Stimulated activated CD4-positive, alpha-beta T cell treated with anti-CD3 and anti-CD28 coated beads, Interleukin-4, amount 100 ng/mL, for 48 hours (primary cell): ENCODE data around the gene MAP4.
"Not testable (repeated sequence)": the region's sequence is repeated elsewhere in the genome, so short reads cannot be mapped to it uniquely, and the experiment has no call there.

Source experiments
- DNase-seq, 2 donors: peaks; one replicate each; pipeline ENCODE4 v3.0.0-alpha.2; 2020; ENCODE audit warnings: low read depth in 2 of 2

Gene MAP4

DNA sequence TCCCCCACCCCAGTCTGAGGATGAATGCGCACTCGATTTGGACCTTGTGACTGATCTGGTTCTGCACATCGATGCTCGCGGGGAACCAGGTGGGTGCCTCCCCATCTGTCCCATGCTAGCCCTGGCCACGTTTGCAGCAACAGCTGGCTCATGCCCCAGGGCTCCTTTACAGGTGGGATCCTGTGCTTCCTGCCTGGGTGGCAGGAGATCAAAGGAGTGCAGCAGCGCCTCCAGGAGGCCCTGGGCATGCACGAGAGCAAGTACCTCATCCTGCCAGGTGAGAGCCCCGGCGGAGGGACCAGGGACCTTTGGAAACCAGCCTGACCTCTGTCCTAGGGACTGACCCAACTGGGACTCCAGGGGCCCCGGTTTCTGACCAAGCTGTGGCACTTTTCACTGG lies 169.0 kb downstream of the MAP4 start:
- DNase-seq: no peak

GRCh38 chr3:47846880-47847248 lies 169.4 kb downstream of the MAP4 start:
- no peak for DNase-seq

DNA sequence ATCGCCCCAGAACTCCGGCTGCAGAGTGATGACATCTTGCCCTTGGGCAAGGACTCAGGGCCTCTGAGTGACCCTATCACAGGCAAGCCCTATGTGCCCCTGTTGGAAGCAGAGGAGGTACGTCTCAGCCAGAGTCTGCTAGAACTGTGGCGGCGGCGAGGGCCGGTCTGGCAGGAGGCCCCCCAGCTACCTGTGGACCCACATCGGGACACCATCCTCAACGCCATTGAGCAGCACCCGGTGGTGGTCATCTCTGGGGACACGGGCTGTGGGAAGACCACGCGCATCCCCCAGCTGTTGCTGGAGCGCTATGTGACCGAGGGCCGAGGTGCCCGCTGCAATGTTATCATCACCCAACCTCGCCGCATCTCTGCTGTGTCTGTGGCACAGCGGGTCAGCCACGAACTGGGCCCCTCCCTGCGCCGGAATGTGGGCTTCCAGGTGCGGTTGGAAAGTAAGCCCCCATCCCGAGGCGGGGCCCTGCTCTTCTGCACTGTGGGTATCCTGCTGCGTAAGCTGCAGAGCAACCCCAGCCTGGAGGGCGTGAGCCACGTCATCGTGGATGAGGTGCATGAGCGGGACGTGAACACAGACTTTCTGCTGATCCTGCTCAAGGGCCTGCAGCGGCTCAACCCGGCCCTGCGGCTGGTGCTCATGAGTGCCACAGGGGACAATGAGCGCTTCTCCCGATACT lies 169.9 kb downstream of the MAP4 start:
- DNase-seq: no peak

DNA sequence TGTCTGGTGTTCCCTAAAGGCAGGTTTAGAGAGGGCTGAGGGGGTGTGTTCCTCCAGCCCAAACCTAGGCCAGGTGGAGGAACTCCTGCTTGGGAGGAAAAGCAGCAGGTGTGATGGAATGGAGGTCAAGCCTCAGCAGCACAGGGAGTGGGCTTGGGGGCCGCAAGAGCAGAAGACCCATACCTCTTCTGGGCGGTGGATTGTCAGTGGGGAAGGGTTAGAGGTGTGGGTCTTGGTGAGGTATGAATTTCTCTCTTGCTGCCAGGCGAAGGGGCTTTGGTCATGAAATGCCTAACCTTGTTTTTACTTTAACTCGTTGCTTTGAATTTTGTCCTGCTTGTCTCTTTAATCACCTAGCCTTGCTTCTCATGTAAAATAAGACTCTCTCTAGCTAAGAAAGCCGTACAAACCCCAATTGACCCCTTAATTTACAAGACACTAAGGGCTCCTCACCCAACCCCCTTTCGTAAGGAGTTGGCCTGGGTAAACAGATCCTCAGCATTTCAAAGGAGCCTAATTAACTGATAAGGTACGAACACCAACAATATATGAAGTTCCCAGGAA lies 174.3 kb downstream of the MAP4 start:
- DNase-seq: no peak

DNA sequence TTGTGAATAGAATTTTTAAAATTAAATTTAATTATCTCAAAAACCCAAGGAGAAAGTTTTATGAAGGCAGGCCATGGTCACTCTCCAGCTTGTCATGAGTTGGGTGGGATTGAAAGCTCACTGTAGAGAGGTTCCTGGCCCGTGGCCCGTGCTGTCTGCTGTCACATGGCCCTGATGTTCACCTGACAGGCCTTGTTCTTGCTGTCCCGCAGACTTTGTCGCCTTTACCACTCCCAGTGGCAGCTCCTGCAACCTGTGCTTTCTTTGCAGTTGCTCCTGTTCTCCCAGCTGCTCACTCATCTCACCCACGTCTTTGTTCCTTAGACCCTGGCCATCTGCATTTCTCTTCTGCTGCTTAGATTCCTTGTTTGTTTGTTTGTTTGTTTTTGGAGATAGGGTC lies 177.7 kb downstream of the MAP4 start:
- no peak for DNase-seq

DNA sequence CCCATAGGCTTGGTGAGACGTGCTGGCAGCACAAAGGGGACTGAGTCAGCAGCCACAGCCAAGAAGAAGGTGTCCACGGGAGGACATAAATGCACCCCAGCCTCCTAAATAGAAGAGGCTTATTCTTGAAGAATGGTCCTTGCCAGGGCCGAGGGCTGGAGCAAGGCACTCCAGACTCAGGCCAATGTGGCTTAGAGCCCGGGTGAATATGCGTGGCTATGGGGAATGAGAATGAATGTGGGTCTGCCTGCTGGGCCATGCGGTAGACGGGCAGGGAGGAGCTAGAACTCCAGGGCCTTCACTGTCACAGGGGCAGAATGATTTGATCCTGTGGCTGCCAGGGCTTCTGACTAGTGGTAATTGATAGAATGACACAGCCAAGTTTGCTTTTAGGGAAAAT lies 179.2 kb downstream of the MAP4 start:
- no peak for DNase-seq

DNA sequence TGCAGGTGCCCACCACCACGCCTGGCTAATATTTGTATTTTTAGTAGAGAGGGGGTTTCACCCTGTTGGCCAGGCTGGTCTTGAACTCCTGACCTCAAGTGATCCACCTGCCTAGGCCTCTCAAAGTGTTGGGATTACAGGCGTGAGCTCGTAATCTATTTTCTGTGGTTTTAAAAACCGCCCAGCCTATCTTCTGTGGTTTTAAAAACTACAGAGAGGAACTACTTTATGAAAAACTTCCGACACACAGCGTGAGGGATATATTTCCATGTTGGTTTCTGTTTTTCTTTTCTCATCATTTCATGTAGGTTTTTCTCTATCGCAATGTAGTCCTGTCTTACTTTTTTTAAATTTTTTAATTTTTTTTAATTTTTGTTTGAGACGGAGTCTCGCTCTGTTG lies 186.7 kb downstream of the MAP4 start:
- DNase-seq: not testable (repeated sequence)

- DNase-seq: no peak
These were observed 190.6 kb downstream of the MAP4 start for GRCh38 chr3:47825590-47825989.

GRCh38 chr3:47824541-47825473 lies 191.4 kb downstream of the MAP4 start:
- DNase-seq: peak; percentile 71 to 76

GRCh38 chr3:47817609-47818008 lies 198.6 kb downstream of the MAP4 start:
- no peak for DNase-seq

DNA sequence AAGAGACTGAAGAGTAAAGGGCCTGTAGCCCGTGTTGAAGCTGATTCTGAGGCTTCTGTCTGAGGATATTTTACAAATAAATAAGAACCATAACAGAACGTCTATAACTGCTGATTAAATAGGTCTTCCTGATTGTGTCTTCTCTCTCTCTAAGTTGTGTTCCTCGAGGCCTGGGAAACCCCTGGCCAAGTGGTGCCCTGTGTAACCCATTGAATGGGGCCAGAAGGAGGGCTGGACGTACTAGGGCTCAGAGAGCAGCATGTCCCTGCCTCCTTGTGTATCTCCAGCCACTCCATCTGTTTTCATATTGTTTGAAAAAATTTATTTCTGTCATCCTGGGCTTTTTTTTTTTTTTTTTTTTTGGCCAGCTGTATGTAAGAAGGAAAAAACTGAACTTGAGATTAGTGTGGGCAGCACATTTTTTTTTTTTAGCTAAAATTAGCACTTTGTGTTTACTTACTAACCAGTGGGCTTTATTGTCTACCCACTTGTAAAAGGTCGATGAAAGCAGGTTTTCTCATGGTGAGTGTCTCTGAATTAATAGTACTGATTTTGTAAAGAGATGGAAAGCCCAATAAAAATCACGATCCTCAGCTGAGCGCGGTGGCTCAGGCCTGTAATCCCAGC lies 202.6 kb downstream of the MAP4 start:
- DNase-seq: no peak

DNA sequence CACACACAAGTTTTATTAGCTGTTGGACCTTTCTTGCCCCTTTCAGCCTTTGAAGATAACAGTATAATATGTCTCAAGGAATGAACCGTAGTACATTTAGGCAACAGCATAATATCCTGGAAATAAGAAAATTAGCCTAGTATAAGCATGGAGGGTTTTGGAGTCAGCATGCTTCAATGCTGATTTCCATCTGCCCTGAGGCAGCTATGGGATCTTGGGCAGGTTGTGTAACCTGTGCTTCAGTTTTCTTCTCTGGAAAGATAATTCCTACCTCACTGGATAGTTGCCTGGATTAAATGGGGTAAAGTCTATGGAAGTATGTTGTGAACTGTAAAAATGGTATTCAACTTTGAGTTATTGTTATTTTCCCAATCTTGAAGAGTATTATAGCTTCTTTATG lies 211.6 kb downstream of the MAP4 start:
- no peak for DNase-seq

- DNase-seq: no peak
These were observed 212.7 kb downstream of the MAP4 start for GRCh38 chr3:47803480-47804025.

- DNase-seq: peak; percentile 77 to 85
These were observed 213.3 kb downstream of the MAP4 start, which contains the start of gene DHX30 for GRCh38 chr3:47802734-47803479. Gene DHX30, plus strand, starts transcription at chr3:47803138. Its CDS starts 7,546 bp downstream, at chr3:47810684.
